Measurements from ENCODE around the gene GMDS.

Gene GMDS

DNA sequence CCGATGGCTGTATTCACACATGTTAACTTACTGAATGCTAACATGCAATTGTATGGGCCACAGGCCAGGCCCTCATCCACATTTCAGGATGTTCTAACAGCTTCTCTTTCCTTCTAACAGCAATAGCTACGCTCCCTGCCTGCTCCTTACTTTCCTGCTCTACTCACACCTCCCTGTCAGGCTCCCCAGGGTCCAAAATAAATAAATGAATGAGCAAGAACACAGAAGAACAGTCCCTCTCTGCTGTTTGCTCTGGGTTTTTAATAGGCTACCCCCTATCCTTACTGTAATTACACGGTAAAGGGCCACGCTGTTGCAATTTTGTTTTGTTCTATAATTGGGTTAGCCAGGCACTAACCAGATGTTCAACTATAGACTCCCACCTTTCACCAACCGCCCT, 135.6 kb downstream of the GMDS start:
- Histone ChIP-seq H3K4me1 (ENCODE audit: low read length) (no peaks in the 10 kb centered on the region), H3K27ac (ENCODE audit: low read length) (no peak overlapping the region), H3K36me3 (replicated peaks; ENCODE audit: insufficient read depth, low read length) (no peaks in the 10 kb centered on the region), H3K27me3 (replicated peaks; ENCODE audit: insufficient read depth, low read length) (no peaks in the 10 kb centered on the region), H3K9me3 (replicated peaks; ENCODE audit: insufficient read depth, low read length) (no peaks in the 10 kb centered on the region), H3K9me2 (replicated peaks; ENCODE audit: insufficient read depth, low read length) (no peaks in the 10 kb centered on the region), H3K4me2 (ENCODE audit: low read depth, low read length) (no peak overlapping the region), H3K4me3 (ENCODE audit: low read length) (no peak overlapping the region), H3F3A (ENCODE audit: insufficient read depth, low read length) (no peaks in the 10 kb centered on the region), H3K79me2 (ENCODE audit: low read length) (no peaks in the 10 kb centered on the region), H4K20me1 (ENCODE audit: insufficient read depth, low read length) (no peaks in the 10 kb centered on the region), H3K9ac (ENCODE audit: low read length) (no peak overlapping the region), H2AFZ (ENCODE audit: low read length) (no peak overlapping the region)
- DNase-seq = no peak
- TF ChIP-seq CTCF (IDR thresholded peaks at IDR 0.05; ENCODE audit: low read length) (no peak), EZH2phosphoT487 (IDR thresholded peaks at IDR 0.05; ENCODE audit: low read length) (no peak), EZH2 (optimal IDR thresholded peaks at IDR 0.05; ENCODE audit: low read depth, low read length) (no peak)

- Histone ChIP-seq H2AFZ (ENCODE audit: low read length) (no peak overlapping the region), H3K27ac (ENCODE audit: low read length) (no peak overlapping the region), H3K9ac (ENCODE audit: low read length) (no peak overlapping the region), H3K36me3 (replicated peaks; ENCODE audit: insufficient read depth, low read length) (no peaks in the 10 kb centered on the region), H3K9me2 (replicated peaks; ENCODE audit: insufficient read depth, low read length) (no peaks in the 10 kb centered on the region), H4K20me1 (ENCODE audit: insufficient read depth, low read length) (no peaks in the 10 kb centered on the region), H3K4me3 (ENCODE audit: low read length) (no peak overlapping the region), H3K9me3 (replicated peaks; ENCODE audit: insufficient read depth, low read length) (no peaks in the 10 kb centered on the region), H3K27me3 (replicated peaks; ENCODE audit: insufficient read depth, low read length) (no peaks in the 10 kb centered on the region), H3K4me1 (ENCODE audit: low read length) (no peaks in the 10 kb centered on the region), H3K79me2 (ENCODE audit: low read length) (no peaks in the 10 kb centered on the region), H3F3A (ENCODE audit: insufficient read depth, low read length) (no peaks in the 10 kb centered on the region), H3K4me2 (ENCODE audit: low read depth, low read length) (no peak overlapping the region)
- DNase-seq = no peak
- no peak for TF ChIP-seq EZH2phosphoT487 (IDR thresholded peaks at IDR 0.05; ENCODE audit: low read length)
- no peak for TF ChIP-seq EZH2 (optimal IDR thresholded peaks at IDR 0.05; ENCODE audit: low read depth, low read length)
Measured at GRCh38 chr6:2108700-2109306, 136.6 kb downstream of the GMDS start.

GRCh38 chr6:2104524-2104880, 140.9 kb downstream of the GMDS start:
- Histone ChIP-seq H3F3A (ENCODE audit: insufficient read depth, low read length) (no peaks in the 10 kb centered on the region), H2AFZ (ENCODE audit: low read length) (no peak overlapping the region), H3K27me3 (replicated peaks; ENCODE audit: insufficient read depth, low read length) (no peaks in the 10 kb centered on the region), H4K20me1 (ENCODE audit: insufficient read depth, low read length) (no peaks in the 10 kb centered on the region), H3K79me2 (ENCODE audit: low read length) (no peaks in the 10 kb centered on the region), H3K36me3 (replicated peaks; ENCODE audit: insufficient read depth, low read length) (no peaks in the 10 kb centered on the region), H3K27ac (ENCODE audit: low read length) (no peak overlapping the region), H3K4me1 (ENCODE audit: low read length) (no peaks in the 10 kb centered on the region), H3K9me2 (replicated peaks; ENCODE audit: insufficient read depth, low read length) (no peaks in the 10 kb centered on the region), H3K9ac (ENCODE audit: low read length) (no peak overlapping the region), H3K9me3 (replicated peaks; ENCODE audit: insufficient read depth, low read length) (no peaks in the 10 kb centered on the region), H3K4me2 (ENCODE audit: low read depth, low read length) (no peak overlapping the region), H3K4me3 (ENCODE audit: low read length) (no peak overlapping the region)
- DNase-seq = no peak
- TF ChIP-seq CTCF (IDR thresholded peaks at IDR 0.05; ENCODE audit: low read length) = no peak
- TF ChIP-seq EZH2 (optimal IDR thresholded peaks at IDR 0.05; ENCODE audit: low read depth, low read length) = no peak
- TF ChIP-seq EZH2phosphoT487 (IDR thresholded peaks at IDR 0.05; ENCODE audit: low read length) = no peak

DNA sequence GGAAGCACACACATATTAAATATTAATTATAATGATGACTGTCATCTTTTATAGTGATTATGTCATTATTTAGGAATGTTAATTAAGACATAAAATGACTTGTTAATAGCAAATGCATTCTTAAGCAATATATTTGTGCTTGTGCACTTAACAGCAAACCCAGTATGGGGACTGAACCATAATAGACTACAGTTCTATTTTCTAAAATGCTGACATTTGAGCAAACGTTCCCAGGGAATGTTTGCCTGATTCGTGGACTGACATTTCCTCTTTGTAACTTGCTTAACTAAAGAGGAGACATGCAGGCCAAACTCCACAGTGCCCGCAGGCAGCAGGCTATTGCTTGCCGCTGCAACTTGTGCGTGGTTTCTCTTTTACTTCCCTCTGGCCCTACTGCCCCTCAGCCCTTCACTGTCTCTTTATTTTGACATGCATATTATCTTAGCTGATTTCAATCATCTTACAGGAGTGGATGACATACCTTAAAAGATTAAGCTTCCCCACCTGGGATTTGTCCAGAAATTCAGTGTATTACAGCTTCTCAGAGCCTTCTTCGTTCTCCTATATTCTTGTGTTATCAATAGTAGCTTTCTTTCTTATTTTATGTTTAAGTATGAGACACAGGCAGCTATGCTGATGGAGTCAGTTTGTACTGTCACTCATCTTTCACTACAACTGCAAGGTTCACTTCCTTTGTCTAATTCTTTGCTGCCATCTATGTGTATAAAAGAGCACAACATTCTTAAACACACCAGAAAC, 141.5 kb downstream of the GMDS start:
- H3K36me3 ChIP-seq (replicated peaks; ENCODE audit: insufficient read depth, low read length) = no peaks in the 10 kb centered on the region
- no peaks in the 10 kb centered on the region for H4K20me1 ChIP-seq (ENCODE audit: insufficient read depth, low read length)
- H2AFZ ChIP-seq (ENCODE audit: low read length) = no peak overlapping the region
- no peaks in the 10 kb centered on the region for H3K79me2 ChIP-seq (ENCODE audit: low read length)
- no peaks in the 10 kb centered on the region for H3K9me3 ChIP-seq (replicated peaks; ENCODE audit: insufficient read depth, low read length)
- H3K27ac ChIP-seq (ENCODE audit: low read length) = no peak overlapping the region
- no peak overlapping the region for H3K4me3 ChIP-seq (ENCODE audit: low read length)
- peak; percentile 41 for DNase-seq
- H3K4me2 ChIP-seq (ENCODE audit: low read depth, low read length) = no peak overlapping the region
- no peaks in the 10 kb centered on the region for H3K4me1 ChIP-seq (ENCODE audit: low read length)
- TF ChIP-seq CTCF (IDR thresholded peaks at IDR 0.05; ENCODE audit: low read length) = peak; percentile 64
- TF ChIP-seq EZH2phosphoT487 (IDR thresholded peaks at IDR 0.05; ENCODE audit: low read length) = no peak
- H3F3A ChIP-seq (ENCODE audit: insufficient read depth, low read length) = no peaks in the 10 kb centered on the region
- no peak overlapping the region for H3K9ac ChIP-seq (ENCODE audit: low read length)
- no peaks in the 10 kb centered on the region for H3K27me3 ChIP-seq (replicated peaks; ENCODE audit: insufficient read depth, low read length)
- H3K9me2 ChIP-seq (replicated peaks; ENCODE audit: insufficient read depth, low read length) = no peaks in the 10 kb centered on the region
